GM12872 (cell line): ENCODE data around the gene VEPH1.

Experiments
- TF ChIP-seq, protein P1 (sequence below): IDR thresholded peaks from 3 replicates; pipeline ENCODE4 v1.5.1; 2011; ENCODE audit warnings: low read depth, mild to moderate bottlenecking, low read length, moderate library complexity; ENCODE audit not compliant: insufficient read depth

VEPH1 gene

GRCh38 chr3:157323360-157323759 lies 179.9 kb downstream of the VEPH1 start:
- TF ChIP-seq, protein P1, sequence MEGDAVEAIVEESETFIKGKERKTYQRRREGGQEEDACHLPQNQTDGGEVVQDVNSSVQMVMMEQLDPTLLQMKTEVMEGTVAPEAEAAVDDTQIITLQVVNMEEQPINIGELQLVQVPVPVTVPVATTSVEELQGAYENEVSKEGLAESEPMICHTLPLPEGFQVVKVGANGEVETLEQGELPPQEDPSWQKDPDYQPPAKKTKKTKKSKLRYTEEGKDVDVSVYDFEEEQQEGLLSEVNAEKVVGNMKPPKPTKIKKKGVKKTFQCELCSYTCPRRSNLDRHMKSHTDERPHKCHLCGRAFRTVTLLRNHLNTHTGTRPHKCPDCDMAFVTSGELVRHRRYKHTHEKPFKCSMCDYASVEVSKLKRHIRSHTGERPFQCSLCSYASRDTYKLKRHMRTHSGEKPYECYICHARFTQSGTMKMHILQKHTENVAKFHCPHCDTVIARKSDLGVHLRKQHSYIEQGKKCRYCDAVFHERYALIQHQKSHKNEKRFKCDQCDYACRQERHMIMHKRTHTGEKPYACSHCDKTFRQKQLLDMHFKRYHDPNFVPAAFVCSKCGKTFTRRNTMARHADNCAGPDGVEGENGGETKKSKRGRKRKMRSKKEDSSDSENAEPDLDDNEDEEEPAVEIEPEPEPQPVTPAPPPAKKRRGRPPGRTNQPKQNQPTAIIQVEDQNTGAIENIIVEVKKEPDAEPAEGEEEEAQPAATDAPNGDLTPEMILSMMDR: no peak

GRCh38 chr3:157319672-157320071 lies 183.5 kb downstream of the VEPH1 start:
- TF ChIP-seq, protein P1: no peak

- TF ChIP-seq, protein P1: no peak
These were observed 184.5 kb downstream of the VEPH1 start for GRCh38 chr3:157318639-157319288.

- TF ChIP-seq, protein P1: no peak
These were observed 185.3 kb downstream of the VEPH1 start for GRCh38 chr3:157317895-157318294.

GRCh38 chr3:157313186-157313585 lies 190.0 kb downstream of the VEPH1 start:
- TF ChIP-seq, protein P1: no peak

DNA sequence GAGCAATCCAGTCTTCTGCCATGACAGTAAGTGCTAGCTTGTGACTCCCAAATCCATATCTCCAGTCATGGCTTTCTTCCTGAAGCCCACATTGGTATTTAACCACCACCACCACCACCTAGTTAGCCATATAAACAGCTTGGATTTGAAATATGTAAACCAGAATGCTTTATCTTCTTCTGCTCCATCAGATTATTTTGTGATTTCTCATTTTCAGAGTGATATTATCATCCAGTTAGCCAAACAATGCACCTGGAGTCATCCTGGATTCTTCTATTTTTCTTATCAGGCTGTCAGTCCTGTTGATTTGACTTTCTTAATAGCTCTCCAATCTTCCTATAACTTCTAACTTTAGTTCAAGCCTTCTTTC lies 190.9 kb downstream of the VEPH1 start:
- TF ChIP-seq, protein P1: no peak

- TF ChIP-seq, protein P1: no peak
These were observed 191.4 kb downstream of the VEPH1 start for GRCh38 chr3:157311633-157312375.
